ENCODE results near the gene SLC9A7.

DNA sequence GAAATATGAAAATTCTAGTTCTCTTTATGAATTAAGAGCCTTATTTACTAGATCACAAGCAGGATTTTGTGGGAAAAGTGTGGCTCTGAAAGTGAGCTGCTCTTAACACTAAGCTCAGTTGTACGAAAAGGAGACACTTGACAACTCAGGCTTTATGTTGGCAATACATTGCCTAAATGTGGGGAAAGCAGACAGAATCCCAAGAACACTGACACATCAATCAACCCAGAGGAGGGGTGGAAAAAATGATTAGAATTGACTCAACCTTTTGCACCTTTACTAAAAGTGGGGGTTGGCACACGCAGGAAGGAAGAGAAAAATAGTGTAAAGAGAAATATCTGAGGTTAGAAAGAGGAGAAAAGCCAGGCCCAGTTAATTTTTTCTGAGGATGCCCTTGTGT, 123.7 kb downstream of the SLC9A7 start:
- TF ChIP-seq POLR2A (IDR thresholded peaks at IDR 0.05; ENCODE audit: extremely low read depth, insufficient read length): no peak
- TF ChIP-seq, protein P1, sequence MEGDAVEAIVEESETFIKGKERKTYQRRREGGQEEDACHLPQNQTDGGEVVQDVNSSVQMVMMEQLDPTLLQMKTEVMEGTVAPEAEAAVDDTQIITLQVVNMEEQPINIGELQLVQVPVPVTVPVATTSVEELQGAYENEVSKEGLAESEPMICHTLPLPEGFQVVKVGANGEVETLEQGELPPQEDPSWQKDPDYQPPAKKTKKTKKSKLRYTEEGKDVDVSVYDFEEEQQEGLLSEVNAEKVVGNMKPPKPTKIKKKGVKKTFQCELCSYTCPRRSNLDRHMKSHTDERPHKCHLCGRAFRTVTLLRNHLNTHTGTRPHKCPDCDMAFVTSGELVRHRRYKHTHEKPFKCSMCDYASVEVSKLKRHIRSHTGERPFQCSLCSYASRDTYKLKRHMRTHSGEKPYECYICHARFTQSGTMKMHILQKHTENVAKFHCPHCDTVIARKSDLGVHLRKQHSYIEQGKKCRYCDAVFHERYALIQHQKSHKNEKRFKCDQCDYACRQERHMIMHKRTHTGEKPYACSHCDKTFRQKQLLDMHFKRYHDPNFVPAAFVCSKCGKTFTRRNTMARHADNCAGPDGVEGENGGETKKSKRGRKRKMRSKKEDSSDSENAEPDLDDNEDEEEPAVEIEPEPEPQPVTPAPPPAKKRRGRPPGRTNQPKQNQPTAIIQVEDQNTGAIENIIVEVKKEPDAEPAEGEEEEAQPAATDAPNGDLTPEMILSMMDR (IDR thresholded peaks at IDR 0.05; ENCODE audit: low read depth, low read length): no peak

Measured in NB4 (cell line).